CD14-positive monocyte (primary cell): ENCODE measurements around the gene COL15A1. TPM values are rescaled to one million over a fixed set of nuclear protein-coding genes. Genes with fewer than 3 reads are reported as not detected.

Experiments
- DNase-seq, 3 donors: peaks; one replicate each; pipeline ENCODE4 v3.0.0-alpha.2; 2011 to 2022
- H2AFZ ChIP-seq: 2 replicates; pipeline ENCODE4 v1.6.0; 2012; ENCODE audit warnings: mild to moderate bottlenecking, low read depth, low read length, inconsistent platforms; ENCODE audit not compliant: insufficient read depth, poor library complexity, severe bottlenecking
- H3K27ac ChIP-seq, 2 donors: 1 replicate in 1 of 2; 2 replicates in 1 of 2; pipeline ENCODE4 v1.5.1; 2012 to 2013; ENCODE audit warnings: low read length in 2 of 2, control low read depth in 1 of 2, inconsistent platforms in 1 of 2, low read depth in 1 of 2, mild to moderate bottlenecking in 1 of 2
- H3K27me3 ChIP-seq, 2 donors: one replicate each; pipeline versions ENCODE4 v1.6.0 to v1.6.1; 2011 to 2013; ENCODE audit warnings: low read length in 2 of 2; ENCODE audit not compliant: control insufficient read depth in 2 of 2, insufficient read depth in 2 of 2
- H3K36me3 ChIP-seq, 2 donors: replicated peaks in 1 of 2; 1 replicate in 1 of 2; 2 replicates in 1 of 2; pipeline versions ENCODE4 v1.5.1 to v1.6.1; 2012 to 2013; ENCODE audit warnings: low read length in 2 of 2, control low read depth in 1 of 2, inconsistent platforms in 1 of 2, mild to moderate bottlenecking in 1 of 2; ENCODE audit not compliant: insufficient read depth in 2 of 2, control insufficient read depth in 1 of 2
- H3K4me1 ChIP-seq, 2 donors: 1 replicate in 1 of 2; 2 replicates in 1 of 2; pipeline versions ENCODE4 v1.5.1 to v1.6.1; 2012 to 2013; ENCODE audit warnings: low read length in 2 of 2, control low read depth in 1 of 2, inconsistent platforms in 1 of 2, mild to moderate bottlenecking in 1 of 2, moderate library complexity in 1 of 2; ENCODE audit not compliant: insufficient read depth in 2 of 2, control insufficient read depth in 1 of 2
- H3K4me2 ChIP-seq: replicated peaks from 2 replicates; pipeline ENCODE3; 2012; ENCODE audit warnings: low read length, moderate library complexity, mild to moderate bottlenecking; ENCODE audit not compliant: poor library complexity, severe bottlenecking; ENCODE audit errors: extremely low read depth
- H3K4me3 ChIP-seq, 3 experiments: fragments of 200-600 bp in 1 of 3; sonication (generic) in 1 of 3; replicated peaks in 1 of 3; 1 replicate in 2 of 3; 2 replicates in 1 of 3; pipeline ENCODE4 v1.5.1; 2011 to 2013; ENCODE audit warnings: low read length in 3 of 3, mild to moderate bottlenecking in 3 of 3, control low read depth in 2 of 3, low read depth in 2 of 3, inconsistent platforms in 1 of 3, moderate library complexity in 1 of 3
- H3K79me2 ChIP-seq: 2 replicates; pipeline ENCODE4 v1.6.0; 2012; ENCODE audit warnings: mild to moderate bottlenecking, control low read depth, inconsistent platforms, low read length, moderate library complexity; ENCODE audit not compliant: insufficient read depth
- H3K9ac ChIP-seq: 2 replicates; pipeline ENCODE4 v1.6.0; 2017; ENCODE audit warnings: low read length, mild to moderate bottlenecking; ENCODE audit not compliant: insufficient read depth, poor library complexity, severe bottlenecking
- H3K9me3 ChIP-seq, 2 donors: replicated peaks in 1 of 2; 1 replicate in 1 of 2; 2 replicates in 1 of 2; pipeline versions ENCODE4 v1.5.1 to v1.6.1; 2012 to 2013; ENCODE audit warnings: low read length in 2 of 2, control low read depth in 1 of 2; ENCODE audit not compliant: control insufficient read depth in 1 of 2, insufficient read depth in 1 of 2
- H4K20me1 ChIP-seq: 2 replicates; pipeline ENCODE4 v1.6.0; 2012; ENCODE audit warnings: mild to moderate bottlenecking, low read length, control low read depth, moderate library complexity; ENCODE audit not compliant: insufficient read depth
- H3K27ac Mint-ChIP-seq, 7 donors: one replicate each; pipeline ENCODE4 v1.8.0; 2020; ENCODE audit warnings: mild to moderate bottlenecking in 7 of 7, mixed read lengths in 7 of 7, moderate library complexity in 6 of 7, inconsistent platforms in 2 of 7
- H3K27me3 Mint-ChIP-seq, 3 donors: one replicate each; pipeline ENCODE4 v1.8.0; 2021 to 2022; ENCODE audit warnings: low read depth in 3 of 3, mild to moderate bottlenecking in 3 of 3, mixed read lengths in 3 of 3, moderate library complexity in 3 of 3, inconsistent platforms in 1 of 3
- H3K36me3 Mint-ChIP-seq, 2 donors: one replicate each; pipeline ENCODE4 v1.8.0; 2020; ENCODE audit warnings: mixed read lengths in 2 of 2, inconsistent platforms in 1 of 2, mild to moderate bottlenecking in 1 of 2
- H3K4me1 Mint-ChIP-seq: one replicate; pipeline ENCODE4 v1.8.0; 2020; ENCODE audit warnings: mild to moderate bottlenecking, mixed read lengths
- H3K4me3 Mint-ChIP-seq, 2 donors: one replicate each; pipeline ENCODE4 v1.8.0; 2020; ENCODE audit warnings: mild to moderate bottlenecking in 2 of 2, mixed read lengths in 2 of 2, moderate library complexity in 1 of 2
- H3K9me3 Mint-ChIP-seq, 7 donors: one replicate each; pipeline ENCODE4 v1.8.0; 2020 to 2022; ENCODE audit warnings: mixed read lengths in 7 of 7, mild to moderate bottlenecking in 6 of 7, moderate library complexity in 6 of 7, inconsistent platforms in 2 of 7
- WGBS: methylation state at CpG from one replicate; pipeline ENCODE4 v1.1.5; 2013; ENCODE audit warnings: missing lambda C conversion rate; ENCODE audit not compliant: insufficient coverage; 5-methylcytosine and 5-hydroxymethylcytosine counted together
- intact Hi-C, 2 donors: fragments of 100-400 bp; cut with micrococcal nuclease; formaldehyde crosslinking; loops; one replicate each; pipeline versions ENCODE4 v1.15.0 to v1.15.1; 2023
- polyA plus RNA-seq, 3 donors: library from polyadenylated mRNA; depleted of rRNA in 1 of 3; unstranded in 2 of 3; stranded (reverse) in 1 of 3; fragments of 300-500 nt in 2 of 3; fragments of >200 nt in 1 of 3; fragmentation: Illumina TruSeq in 2 of 3; gene quantifications; 1 replicate in 2 of 3; 2 replicates in 1 of 3; pipeline ENCODE4 v1.2.3, GENCODE V29; 2012 to 2021
- TF ChIP-seq, protein P1 (sequence below): fragments of 200-600 bp; IDR thresholded peaks from one replicate; pipeline ENCODE4 v1.8.0; 2022; ENCODE audit warnings: antibody characterized with exemption, mild to moderate bottlenecking

Gene COL15A1
- polyA plus RNA-seq, 3 donors = 0.03 to 0.14 (median 0.11) TPM

DNA sequence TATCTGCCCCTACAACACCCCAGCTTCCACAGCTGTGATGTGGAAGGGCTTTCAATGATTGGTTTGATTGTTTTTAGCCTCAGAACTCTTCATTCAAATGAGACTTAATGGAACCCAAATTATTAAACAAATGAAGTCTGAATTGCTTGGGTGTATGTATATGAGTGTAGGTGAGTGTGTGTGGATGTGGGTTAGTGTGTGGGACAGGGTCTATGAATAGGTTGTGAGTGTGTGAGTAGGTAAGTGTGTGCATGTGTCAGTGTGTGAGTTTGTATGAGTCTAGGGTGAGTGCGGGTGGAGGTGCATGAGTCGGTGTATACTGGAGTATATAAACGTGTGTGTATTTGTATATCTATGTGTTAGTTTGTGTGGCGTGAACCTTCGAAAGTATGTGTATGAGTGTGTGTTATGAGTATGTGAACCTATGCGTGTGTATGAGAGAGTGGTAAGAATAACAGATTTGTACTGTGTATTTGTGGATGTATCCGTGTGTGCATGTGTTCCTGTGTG, 26.9 kb downstream of the COL15A1 start:
- no peaks in the 10 kb centered on the region for H3K79me2 ChIP-seq
- intact Hi-C loops = loop anchor here (5.0 to 10.0 kb wide), 2 partner anchors 116 to 172 kb away; no protein-coding TSS in a partner anchor
- H3K4me2 ChIP-seq = no peak overlapping the region
- H3K9me3 ChIP-seq = no peaks in the 10 kb centered on the region
- Mint-ChIP-seq H3K36me3 (no peaks in the 10 kb centered on the region), H3K27ac (no peak overlapping the region), H3K27me3 (peaks cover 10 to 18% (median 11%) of the 10 kb centered on the region in 3 donors), H3K9me3 (peaks cover 0 to 3% (median 0%) of the 10 kb centered on the region in 7 donors), H3K4me1 (peaks cover 6% of the 10 kb centered on the region), H3K4me3 (no peak overlapping the region)
- DNase-seq = no peak
- no peaks in the 10 kb centered on the region for H4K20me1 ChIP-seq
- H3K9ac ChIP-seq = no peak overlapping the region
- H3K27ac ChIP-seq = no peak overlapping the region
- TF ChIP-seq, protein P1, sequence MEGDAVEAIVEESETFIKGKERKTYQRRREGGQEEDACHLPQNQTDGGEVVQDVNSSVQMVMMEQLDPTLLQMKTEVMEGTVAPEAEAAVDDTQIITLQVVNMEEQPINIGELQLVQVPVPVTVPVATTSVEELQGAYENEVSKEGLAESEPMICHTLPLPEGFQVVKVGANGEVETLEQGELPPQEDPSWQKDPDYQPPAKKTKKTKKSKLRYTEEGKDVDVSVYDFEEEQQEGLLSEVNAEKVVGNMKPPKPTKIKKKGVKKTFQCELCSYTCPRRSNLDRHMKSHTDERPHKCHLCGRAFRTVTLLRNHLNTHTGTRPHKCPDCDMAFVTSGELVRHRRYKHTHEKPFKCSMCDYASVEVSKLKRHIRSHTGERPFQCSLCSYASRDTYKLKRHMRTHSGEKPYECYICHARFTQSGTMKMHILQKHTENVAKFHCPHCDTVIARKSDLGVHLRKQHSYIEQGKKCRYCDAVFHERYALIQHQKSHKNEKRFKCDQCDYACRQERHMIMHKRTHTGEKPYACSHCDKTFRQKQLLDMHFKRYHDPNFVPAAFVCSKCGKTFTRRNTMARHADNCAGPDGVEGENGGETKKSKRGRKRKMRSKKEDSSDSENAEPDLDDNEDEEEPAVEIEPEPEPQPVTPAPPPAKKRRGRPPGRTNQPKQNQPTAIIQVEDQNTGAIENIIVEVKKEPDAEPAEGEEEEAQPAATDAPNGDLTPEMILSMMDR = no peak
- WGBS = 97% methylated on average over 5 of the region's 7 CpGs
- peaks cover 4 to 8% of the 10 kb centered on the region in 2 donors for H3K27me3 ChIP-seq
- no peak overlapping the region for H2AFZ ChIP-seq
- no peaks in the 10 kb centered on the region for H3K36me3 ChIP-seq
- H3K4me1 ChIP-seq = peaks cover 4 to 6% of the 10 kb centered on the region in 2 donors
- H3K4me3 ChIP-seq = no peak overlapping the region

DNA sequence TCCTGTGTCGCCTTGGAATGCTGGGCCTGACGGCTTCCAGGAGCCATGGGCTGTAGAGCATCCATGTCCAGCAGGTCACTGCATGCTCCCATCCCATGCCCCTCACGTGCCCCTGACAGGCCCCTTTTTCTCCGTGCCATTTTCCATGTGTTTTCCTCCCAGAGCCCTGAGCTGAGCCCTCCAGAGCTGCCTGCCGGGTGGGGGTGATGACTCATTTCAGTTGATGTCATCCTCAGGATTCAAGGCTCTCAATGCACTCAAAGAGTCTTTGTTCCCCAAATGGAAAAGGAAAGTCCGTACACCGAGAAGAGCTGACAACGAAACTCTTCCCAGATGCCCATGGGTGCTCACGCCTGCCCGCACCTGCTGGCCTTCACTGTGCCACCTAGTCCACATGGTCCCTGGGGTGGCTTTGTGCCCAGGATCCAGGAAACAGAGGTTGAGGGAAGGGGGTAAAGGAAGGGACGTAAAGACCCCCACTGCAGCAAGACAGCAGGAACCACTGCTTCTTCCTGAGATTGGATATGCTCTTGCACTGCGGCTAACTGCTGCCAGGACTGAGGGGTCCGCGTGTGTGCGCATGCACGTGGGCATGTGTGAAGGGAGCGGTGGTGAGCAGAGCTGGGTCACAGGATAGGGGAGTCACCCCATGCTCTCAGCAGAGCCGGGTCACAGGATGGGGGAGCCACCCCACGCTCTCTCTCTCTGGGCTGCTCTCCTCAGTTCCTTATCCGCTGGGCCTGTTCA, 27.6 kb downstream of the COL15A1 start:
- DNase-seq = no peak
- H4K20me1 ChIP-seq = no peaks in the 10 kb centered on the region
- peaks cover 5 to 16% of the 10 kb centered on the region in 2 donors for H3K27me3 ChIP-seq
- no peaks in the 10 kb centered on the region for H3K9me3 ChIP-seq
- no peak overlapping the region for H3K9ac ChIP-seq
- peaks cover 16 to 26% (median 18%) of the 10 kb centered on the region in 3 donors for H3K27me3 Mint-ChIP-seq
- no peak overlapping the region for H3K4me3 ChIP-seq
- H3K4me3 Mint-ChIP-seq = no peak overlapping the region
- H3K4me2 ChIP-seq = no peak overlapping the region
- WGBS = 93% methylated on average over 15 of the region's 20 CpGs
- peaks cover 6% of the 10 kb centered on the region for H3K4me1 Mint-ChIP-seq
- no peak overlapping the region for H3K27ac ChIP-seq
- peaks cover 4 to 6% of the 10 kb centered on the region in 2 donors for H3K4me1 ChIP-seq
- no peak overlapping the region for H3K27ac Mint-ChIP-seq
- no peak overlapping the region for H2AFZ ChIP-seq
- no peaks in the 10 kb centered on the region for H3K79me2 ChIP-seq
- no peaks in the 10 kb centered on the region for H3K36me3 Mint-ChIP-seq
- TF ChIP-seq, protein P1 = no peak
- H3K36me3 ChIP-seq = no peaks in the 10 kb centered on the region
- H3K9me3 Mint-ChIP-seq = peaks cover 0 to 3% (median 0%) of the 10 kb centered on the region in 7 donors
- intact Hi-C loops = loop anchor here (5.0 to 10.0 kb wide), 2 partner anchors 117 to 171 kb away; no protein-coding TSS in a partner anchor
